ENCODE data around the gene RAD51C.

DNA sequence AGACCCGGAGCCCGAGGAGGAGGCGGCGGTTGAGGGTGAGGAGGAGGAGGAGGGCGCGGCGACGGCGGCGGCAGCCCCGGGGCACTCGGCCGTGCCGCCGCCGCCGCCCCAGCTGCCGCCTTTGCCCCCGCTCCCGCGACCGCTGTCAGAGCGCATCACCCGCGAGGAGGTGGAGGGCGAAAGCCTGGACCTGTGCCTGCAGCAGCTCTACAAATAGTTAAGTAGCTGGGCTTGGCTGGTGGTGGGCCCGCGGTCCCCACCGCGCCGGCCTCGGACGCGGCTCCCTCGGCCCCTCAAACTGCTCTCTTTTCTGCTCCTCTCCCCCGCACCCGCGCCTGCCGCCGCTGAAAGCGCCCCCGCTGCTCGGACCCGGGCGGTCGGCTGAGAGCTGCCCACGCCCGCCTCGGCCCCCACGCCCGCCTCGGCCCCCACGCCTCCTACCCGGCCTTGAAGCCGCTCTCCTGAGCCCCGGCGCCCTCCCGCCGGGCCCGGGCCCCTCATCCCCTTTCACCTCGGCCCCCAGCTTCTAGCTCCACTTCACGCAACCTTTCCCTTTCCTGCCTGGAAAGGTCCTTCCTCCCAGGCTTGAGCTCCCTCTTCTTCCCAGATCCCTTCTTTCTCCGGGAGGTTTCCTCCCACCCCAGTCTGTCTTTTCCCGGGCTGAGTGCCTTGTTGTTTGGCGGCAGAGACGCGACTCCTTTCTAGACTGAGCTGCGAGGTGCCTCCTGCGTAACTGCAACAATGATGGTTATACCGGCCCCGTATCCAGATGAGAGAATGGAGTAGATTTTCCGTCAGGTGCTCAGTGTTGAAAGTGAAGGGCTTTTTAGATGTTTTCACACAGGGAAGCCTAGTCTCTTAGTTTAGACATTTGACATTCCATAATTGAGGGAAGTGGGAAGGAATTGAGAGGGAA, 64.1 kb downstream of the RAD51C start:
- no peak for TF ChIP-seq POLR2A (conservative IDR thresholded peaks at IDR 0.05)
- TF ChIP-seq, protein P1, sequence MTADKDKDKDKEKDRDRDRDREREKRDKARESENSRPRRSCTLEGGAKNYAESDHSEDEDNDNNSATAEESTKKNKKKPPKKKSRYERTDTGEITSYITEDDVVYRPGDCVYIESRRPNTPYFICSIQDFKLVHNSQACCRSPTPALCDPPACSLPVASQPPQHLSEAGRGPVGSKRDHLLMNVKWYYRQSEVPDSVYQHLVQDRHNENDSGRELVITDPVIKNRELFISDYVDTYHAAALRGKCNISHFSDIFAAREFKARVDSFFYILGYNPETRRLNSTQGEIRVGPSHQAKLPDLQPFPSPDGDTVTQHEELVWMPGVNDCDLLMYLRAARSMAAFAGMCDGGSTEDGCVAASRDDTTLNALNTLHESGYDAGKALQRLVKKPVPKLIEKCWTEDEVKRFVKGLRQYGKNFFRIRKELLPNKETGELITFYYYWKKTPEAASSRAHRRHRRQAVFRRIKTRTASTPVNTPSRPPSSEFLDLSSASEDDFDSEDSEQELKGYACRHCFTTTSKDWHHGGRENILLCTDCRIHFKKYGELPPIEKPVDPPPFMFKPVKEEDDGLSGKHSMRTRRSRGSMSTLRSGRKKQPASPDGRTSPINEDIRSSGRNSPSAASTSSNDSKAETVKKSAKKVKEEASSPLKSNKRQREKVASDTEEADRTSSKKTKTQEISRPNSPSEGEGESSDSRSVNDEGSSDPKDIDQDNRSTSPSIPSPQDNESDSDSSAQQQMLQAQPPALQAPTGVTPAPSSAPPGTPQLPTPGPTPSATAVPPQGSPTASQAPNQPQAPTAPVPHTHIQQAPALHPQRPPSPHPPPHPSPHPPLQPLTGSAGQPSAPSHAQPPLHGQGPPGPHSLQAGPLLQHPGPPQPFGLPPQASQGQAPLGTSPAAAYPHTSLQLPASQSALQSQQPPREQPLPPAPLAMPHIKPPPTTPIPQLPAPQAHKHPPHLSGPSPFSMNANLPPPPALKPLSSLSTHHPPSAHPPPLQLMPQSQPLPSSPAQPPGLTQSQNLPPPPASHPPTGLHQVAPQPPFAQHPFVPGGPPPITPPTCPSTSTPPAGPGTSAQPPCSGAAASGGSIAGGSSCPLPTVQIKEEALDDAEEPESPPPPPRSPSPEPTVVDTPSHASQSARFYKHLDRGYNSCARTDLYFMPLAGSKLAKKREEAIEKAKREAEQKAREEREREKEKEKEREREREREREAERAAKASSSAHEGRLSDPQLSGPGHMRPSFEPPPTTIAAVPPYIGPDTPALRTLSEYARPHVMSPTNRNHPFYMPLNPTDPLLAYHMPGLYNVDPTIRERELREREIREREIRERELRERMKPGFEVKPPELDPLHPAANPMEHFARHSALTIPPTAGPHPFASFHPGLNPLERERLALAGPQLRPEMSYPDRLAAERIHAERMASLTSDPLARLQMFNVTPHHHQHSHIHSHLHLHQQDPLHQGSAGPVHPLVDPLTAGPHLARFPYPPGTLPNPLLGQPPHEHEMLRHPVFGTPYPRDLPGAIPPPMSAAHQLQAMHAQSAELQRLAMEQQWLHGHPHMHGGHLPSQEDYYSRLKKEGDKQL (CRISPR knock-in tag; IDR thresholded peaks at IDR 0.05; ENCODE audit: borderline replicate concordance): no peak
- no peak for TF ChIP-seq HMG20B (CRISPR knock-in tag; IDR thresholded peaks at IDR 0.05)
- TF ChIP-seq BRD4 (IDR thresholded peaks at IDR 0.05): no peak
- TF ChIP-seq ARID2 (IDR thresholded peaks at IDR 0.05): no peak
- TF ChIP-seq ZNF785 (CRISPR knock-in tag; IDR thresholded peaks at IDR 0.05): no peak
- TF ChIP-seq, protein P2, sequence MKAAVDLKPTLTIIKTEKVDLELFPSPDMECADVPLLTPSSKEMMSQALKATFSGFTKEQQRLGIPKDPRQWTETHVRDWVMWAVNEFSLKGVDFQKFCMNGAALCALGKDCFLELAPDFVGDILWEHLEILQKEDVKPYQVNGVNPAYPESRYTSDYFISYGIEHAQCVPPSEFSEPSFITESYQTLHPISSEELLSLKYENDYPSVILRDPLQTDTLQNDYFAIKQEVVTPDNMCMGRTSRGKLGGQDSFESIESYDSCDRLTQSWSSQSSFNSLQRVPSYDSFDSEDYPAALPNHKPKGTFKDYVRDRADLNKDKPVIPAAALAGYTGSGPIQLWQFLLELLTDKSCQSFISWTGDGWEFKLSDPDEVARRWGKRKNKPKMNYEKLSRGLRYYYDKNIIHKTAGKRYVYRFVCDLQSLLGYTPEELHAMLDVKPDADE (conservative IDR thresholded peaks at IDR 0.05; ENCODE audit: control insufficient read depth, low read depth, low read length): no peak
- no peak for TF ChIP-seq GABPA (tag; conservative IDR thresholded peaks at IDR 0.05; ENCODE audit: low read depth)
- TF ChIP-seq, protein P3, sequence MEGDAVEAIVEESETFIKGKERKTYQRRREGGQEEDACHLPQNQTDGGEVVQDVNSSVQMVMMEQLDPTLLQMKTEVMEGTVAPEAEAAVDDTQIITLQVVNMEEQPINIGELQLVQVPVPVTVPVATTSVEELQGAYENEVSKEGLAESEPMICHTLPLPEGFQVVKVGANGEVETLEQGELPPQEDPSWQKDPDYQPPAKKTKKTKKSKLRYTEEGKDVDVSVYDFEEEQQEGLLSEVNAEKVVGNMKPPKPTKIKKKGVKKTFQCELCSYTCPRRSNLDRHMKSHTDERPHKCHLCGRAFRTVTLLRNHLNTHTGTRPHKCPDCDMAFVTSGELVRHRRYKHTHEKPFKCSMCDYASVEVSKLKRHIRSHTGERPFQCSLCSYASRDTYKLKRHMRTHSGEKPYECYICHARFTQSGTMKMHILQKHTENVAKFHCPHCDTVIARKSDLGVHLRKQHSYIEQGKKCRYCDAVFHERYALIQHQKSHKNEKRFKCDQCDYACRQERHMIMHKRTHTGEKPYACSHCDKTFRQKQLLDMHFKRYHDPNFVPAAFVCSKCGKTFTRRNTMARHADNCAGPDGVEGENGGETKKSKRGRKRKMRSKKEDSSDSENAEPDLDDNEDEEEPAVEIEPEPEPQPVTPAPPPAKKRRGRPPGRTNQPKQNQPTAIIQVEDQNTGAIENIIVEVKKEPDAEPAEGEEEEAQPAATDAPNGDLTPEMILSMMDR (IDR thresholded peaks at IDR 0.05 in 2 of 3, conservative IDR thresholded peaks at IDR 0.05 in 1 of 3; ENCODE audit: insufficient read depth in 2 of 3, low read depth in 1 of 3, low read length in 3 of 3): no peak

Measured in K562 (cell line).